ENCODE data around the gene CADM4. TPM values are rescaled to one million over a fixed set of nuclear protein-coding genes. Genes with fewer than 3 reads are reported as not detected.
"Not testable (repeated sequence)": the region's sequence is repeated elsewhere in the genome, so short reads cannot be mapped to it uniquely, and the experiment has no call there.

Gene CADM4
- total RNA-seq, 1 donor from 2014 or later = 2.9 TPM

DNA sequence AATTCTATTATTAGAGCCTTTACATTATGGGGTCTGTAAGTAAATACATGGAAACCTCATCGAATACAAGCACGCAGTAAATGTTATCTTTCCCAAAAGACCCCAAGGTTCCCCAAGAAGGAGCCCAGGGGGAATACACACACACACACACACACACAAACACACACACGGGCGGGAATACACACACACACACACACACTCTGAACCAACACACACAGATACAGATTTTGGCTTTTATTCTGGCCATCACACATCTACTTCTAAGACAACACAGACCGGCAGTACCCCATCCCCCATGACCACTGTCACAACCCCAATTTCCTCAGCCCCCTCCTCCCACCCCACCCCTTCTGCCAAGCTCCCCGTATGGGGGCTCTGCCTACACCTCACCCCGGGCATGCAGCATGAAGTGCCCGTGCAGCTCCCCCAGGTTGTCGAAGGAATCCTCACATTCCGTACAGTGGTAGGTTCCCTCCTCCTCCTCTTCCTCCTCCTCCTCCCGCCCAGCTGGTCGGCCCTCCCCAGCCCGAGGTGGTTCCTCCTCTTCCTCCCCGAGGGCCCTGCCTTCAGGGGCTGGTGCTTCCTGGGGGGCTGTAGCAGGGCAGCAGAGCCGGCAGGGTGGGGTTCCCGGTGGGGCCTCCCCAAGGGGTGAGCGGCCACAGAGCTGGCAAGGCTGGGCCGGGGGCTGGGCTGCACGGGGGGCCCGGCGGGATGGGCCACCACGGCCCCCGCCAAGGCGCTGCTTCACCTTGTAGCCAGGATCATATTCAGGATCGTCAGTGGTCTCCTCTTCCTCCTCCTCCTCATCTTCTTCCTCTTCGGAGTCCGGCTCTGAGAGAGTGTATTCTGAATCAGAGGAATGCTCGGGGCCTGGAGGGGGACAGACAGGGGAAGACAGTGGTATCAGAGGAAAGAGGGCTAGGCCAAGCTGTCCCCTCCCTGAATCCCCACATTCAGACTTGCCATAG, 32.1 kb downstream of the CADM4 start:
- no peak for DNase-seq (ENCODE audit: low spot score)

DNA sequence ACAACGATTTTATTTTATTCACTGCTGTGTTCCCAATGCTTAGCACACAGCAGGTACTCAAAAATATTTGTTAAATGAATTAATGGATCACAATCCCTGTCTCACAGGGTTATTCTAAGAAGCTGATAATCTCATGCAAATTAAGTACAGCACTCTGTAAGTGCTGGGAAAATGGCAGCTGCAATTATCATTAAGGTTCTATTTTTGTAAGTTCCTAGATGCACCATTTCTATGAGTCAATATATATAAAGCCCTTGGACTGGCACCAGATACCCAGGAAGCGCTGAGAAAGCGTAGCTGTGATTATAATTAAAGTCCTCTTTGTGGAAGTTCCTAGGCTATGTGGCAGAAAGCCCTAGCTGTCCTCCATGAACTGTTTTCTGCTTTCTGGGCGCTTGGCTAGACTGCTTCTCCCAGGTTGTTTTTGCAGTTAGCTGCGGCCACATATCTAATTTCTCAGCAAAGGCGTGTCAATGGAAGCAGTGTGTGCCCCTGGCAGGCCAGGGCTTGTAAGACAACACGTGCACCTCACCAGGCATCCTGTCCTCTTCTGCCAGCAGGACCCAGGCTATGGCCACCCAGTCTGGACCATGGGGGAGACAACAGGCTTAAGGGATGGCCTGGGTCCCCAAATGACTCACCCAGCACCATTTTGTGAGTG, 33.0 kb downstream of the CADM4 start:
- no peak for DNase-seq (ENCODE audit: low spot score)

DNA sequence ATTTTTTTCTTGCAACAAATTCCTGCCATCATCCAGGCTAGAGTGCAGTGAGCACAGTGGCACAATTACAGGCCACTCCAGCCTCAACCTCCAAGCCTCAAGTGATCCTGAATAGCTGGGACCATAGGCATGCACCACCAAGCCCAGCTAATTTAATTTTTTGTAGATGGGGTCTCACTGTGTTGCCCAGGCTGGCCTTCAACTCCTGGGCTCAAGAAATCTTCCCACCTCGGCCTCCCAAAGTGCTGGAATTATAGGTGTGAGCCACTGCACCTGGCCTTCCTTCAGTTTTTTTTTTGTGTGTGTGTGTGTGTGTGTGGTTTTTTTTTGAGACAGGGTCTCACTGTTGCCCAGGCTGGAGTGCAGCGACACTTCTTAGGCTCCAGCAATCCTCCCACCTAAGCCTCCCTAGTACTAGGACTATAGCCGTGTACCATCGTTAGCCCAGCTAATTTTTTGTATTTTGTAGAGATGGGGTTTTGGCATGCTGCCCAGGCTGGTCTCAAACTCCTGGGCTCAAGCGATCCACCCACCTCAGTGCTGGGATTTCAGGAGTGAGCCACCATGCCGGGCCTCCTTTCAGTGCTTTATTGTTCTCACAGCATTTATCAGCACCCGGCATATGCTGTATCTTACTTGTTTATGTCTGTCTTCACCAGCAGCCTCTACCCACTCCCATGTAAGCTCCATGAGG, 33.6 kb downstream of the CADM4 start:
- DNase-seq (ENCODE audit: low spot score) = no peak

GRCh38 chr19:43600326-43600725, 39.3 kb downstream of the CADM4 start:
- DNase-seq (ENCODE audit: low spot score) = not testable (repeated sequence)

- no peak for DNase-seq (ENCODE audit: low spot score)
These were observed 39.9 kb downstream of the CADM4 start for GRCh38 chr19:43599635-43600295.

- no peak for DNase-seq (ENCODE audit: low spot score)
These were observed 41.0 kb downstream of the CADM4 start for GRCh38 chr19:43598445-43599240.

DNA sequence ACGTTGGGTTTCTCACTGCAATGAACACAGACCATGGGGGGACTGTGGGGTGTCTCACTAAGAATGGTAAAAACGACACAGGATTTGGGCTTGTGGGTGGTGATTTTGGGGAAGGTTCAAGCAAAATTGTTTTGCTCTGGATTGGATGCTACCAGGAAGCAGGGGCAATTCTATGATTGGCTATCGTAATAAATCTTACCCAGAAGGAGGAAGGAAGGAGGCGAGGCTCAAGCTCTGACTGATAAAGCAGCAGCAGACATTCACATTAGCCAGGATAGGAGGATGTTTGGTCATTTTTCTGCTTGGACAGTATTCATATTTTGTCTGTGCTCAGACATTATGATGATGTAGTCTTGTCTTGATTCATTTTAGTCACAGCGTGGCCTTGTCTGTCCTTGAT, 41.8 kb downstream of the CADM4 start:
- no peak for DNase-seq (ENCODE audit: low spot score)

DNA sequence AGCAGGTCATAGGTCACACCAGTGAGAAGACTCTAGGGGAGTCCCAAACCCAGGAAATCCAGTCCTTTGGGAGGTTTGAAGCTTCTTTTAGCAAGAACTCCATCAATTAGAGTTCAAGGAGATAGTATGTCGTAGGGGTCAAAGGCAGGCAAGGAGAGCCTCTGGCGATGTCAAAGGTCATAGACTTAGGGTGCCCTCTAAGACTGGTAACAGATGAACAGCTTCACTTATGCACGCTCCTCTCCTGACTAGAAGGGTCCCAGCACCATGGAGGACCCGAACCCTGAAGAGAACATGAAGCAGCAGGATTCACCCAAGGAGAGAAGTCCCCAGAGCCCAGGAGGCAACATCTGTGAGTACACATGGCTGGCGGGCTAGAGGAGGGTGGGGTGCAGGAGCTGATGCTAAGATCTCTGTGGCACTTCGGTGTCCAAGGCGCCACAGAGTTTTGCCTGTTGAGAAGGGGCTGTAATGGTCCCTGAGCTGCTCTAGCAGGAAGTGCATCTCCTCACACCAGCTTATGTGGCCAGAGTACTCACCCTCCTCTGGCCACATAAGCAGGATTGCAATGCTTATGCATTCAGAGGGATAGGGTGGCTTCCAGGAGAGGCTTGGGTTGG, 42.7 kb downstream of the CADM4 start:
- no peak for DNase-seq (ENCODE audit: low spot score)

GRCh38 chr19:43595999-43596841, 43.4 kb downstream of the CADM4 start, which contains the start of the genes IRGQ and ZNF576:
IRGQ (minus strand) TSS chr19:43596134; CDS start chr19:43595338, 796 bp downstream.
ZNF576 (plus strand) TSS chr19:43596595; CDS start chr19:43597109, 514 bp downstream.
- DNase-seq (ENCODE audit: low spot score) = peak; percentile 100

DNA sequence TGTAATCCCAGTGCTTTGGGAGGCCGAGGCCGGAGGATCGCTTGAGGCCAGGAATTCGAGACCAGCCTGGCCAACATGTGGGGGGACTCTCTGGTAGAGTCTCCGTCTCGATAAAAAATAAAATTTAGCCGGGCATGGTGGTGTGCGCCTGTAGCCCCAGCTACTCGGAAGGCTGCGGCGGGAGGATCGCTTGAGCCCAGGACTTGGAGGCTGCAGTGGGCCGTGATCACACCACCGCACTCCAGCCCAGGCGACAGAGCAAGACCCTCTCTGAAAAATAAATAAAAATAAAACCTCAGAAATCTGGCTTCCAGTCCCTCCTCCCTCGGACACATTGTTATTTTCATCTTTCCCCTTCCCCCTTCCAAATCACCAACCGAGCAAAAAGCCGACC, 44.0 kb downstream of the CADM4 start:
- no peak for DNase-seq (ENCODE audit: low spot score)

- DNase-seq (ENCODE audit: low spot score) = peak; percentile 51
These were observed 44.7 kb downstream of the CADM4 start for GRCh38 chr19:43594710-43595604.

DNA sequence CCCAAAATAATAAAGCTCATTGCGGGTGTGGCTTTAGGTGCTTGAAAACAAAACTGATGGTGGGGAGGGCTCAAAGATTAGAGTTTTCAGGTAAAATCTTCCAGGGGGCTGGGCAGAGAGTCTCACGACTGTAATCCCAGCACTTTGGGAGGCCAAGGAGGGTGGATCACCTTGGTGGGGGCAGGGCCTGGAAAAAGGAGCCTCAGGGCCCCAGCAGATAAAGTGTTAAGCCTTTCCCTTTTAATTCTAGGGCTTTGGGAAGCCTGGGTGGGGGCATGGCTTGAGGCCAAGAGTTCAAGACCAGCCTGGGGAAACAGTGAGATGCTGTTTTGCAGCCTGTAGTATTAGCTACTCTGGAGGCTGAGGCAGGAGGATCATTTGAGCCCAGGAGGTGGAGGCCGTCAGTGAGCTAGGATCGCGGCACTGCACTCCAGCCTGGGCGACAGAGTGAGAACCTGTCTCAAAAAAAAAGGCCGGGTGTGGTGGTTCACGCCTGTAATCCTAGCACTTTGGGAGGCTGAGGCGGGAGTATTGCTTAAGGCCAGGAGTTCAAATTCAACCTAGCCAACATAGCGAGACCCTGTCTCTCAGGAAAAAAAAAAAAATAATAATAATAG, 45.5 kb downstream of the CADM4 start:
- no peak for DNase-seq (ENCODE audit: low spot score)

DNA sequence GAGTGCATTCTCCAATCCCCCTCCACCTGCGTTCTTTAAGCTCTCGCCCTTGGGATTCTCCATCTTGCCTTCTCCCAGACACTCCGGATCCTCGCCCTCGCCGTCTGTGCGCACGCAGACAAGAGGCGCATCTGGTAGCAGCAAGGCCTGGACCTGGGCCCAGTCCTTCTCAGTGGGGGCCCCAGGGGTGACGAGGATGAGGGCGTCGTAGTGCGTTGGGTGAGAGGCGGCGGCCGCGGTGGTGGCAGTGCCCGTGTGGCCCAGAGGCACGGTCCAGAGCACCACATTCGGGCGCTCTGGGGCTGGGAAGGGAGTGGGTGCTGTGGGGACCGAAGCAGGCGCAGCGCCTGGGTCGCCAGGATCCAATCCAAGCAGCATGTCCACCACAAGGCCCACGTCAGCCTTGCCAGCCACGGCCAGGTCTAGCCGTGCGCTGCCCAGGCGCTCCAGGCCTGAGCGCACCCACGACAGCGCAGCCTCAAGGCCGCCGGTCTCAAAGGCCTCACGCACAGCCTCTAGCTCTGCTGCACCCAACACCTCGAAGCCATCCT, 46.8 kb downstream of the CADM4 start:
- no peak for DNase-seq (ENCODE audit: low spot score)

DNA sequence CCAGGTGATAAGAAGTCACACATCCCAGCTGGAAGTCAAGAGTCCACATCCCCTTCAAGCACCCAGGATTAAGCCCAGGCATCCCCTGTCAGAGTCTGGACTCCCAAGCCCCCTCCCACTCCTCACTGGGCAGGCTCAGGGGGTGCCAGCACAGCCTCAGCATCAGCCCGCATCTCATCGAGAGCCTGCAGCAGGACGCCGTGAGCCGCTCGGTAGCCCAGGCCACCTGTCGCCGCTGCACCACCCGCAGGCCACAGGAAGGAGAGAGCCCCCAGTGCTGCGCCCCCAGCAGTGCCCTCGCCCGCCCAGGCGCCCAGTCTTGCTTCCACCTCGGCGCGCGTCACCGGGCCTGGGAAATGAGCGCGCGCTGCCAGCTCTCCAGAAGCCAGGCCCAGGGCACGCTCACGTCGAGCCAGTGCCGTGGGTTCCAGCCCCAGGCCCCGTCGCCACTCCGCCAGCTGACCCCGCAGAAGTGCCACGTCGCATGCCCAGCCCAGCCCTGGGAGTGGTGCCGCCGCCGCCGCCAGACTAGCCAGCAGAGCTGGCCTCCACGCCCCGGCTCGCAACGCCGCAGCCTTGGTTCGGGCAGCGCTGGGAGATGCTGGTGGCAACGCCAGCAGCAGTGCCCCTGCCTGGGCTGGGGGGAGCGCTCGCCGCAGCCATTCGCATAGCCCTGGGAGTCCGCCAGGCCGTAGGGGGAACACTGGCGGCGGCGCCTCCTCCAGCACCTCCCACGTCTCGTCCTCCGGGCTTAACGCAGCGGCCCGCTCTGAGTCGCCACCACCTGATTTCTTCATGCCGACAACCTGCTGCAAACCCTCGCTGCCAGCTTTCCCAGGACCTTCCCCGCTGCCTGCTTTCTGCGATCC, 47.5 kb downstream of the CADM4 start:
- DNase-seq (ENCODE audit: low spot score) = no peak

- DNase-seq (ENCODE audit: low spot score) = no peak
These were observed 50.0 kb downstream of the CADM4 start for GRCh38 chr19:43589678-43590077.

DNA sequence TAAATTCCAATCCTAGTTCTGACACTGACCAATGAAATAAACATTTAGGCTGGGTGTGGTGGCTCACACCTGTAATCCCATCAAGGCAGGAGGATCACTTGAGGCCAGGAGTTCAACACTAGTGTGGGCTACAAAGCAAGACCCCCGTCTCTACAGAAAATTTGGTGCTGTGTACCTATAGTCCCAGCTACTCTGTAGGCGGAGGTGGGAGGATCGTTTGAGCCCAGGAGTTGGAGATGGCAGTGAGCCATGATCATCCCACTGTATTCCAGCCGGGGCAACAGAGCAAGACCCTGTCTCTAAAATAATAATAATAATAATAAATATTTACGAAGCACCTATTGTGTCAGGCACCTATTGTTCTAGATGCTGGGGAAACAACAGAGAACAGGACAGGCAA, 50.4 kb downstream of the CADM4 start:
- no peak for DNase-seq (ENCODE audit: low spot score)

Data from umbilical cord (tissue), 2 donors.